Measurements from ENCODE around the gene PKMYT1. TPM values are rescaled to one million over a fixed set of nuclear protein-coding genes. Genes with fewer than 3 reads are reported as not detected.

Gene PKMYT1
- total and polyA plus RNA-seq, 9 of the 15 experiments (the other 6 are each of a cell fraction or from before 2014, with no cell fraction given): 8.7 to 201 (median 37.8) TPM

DNA sequence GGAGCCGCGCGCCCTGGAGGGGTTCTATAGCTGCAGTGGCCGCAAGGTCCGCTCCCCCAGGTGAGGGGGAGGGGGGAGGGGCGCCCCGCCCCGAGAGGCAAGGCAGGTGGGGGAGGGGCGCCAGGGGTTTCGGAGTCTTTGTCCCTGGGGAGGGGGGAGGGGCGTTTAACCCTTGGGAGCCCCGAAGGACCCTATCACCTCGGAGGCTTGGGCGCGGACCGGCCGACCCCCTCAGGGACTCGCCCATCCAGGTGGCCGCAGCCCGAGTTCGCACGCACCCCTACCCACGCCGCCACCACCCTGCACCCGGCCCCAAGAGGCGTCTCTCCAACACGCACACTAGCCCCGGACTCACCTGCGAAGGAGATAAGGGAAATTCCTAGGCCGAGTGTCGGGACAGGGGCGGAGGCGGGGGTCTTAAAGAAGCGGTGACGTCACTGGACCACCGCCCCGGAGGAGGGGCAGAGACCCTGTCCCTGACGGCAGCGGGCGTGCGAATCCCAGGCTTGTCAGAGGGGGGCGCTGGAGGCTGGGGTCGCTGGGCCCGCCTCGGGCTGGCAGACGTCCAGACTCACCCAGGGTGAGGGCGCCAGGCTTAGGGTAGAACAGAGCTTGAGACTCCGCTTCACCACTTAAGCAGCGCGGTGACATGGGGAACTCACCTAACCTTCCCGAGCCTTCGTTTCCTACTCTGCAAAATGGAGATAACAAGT is 37.7 kb upstream of the PKMYT1 start, which contains the start of gene CLDN6 (continued):
- TF ChIP-seq MYNN (IDR thresholded peaks at IDR 0.05): peak; percentile 41; the same call in 1 of the 2 replicates
- no peak for TF ChIP-seq MYNN (CRISPR knock-in tag; IDR thresholded peaks at IDR 0.05)
- TF ChIP-seq TEAD2 (tag; IDR thresholded peaks at IDR 0.05): no peak
- TF ChIP-seq CTBP1 (IDR thresholded peaks at IDR 0.05; ENCODE audit: borderline replicate concordance): 0 out of 2 replicates have a peak, but pooled peaks have one; percentile 19
- TF ChIP-seq, protein P1, sequence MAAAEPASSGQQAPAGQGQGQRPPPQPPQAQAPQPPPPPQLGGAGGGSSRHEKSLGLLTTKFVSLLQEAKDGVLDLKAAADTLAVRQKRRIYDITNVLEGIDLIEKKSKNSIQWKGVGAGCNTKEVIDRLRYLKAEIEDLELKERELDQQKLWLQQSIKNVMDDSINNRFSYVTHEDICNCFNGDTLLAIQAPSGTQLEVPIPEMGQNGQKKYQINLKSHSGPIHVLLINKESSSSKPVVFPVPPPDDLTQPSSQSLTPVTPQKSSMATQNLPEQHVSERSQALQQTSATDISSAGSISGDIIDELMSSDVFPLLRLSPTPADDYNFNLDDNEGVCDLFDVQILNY (CRISPR knock-in tag; IDR thresholded peaks at IDR 0.05): no peak
- TF ChIP-seq, protein P2, sequence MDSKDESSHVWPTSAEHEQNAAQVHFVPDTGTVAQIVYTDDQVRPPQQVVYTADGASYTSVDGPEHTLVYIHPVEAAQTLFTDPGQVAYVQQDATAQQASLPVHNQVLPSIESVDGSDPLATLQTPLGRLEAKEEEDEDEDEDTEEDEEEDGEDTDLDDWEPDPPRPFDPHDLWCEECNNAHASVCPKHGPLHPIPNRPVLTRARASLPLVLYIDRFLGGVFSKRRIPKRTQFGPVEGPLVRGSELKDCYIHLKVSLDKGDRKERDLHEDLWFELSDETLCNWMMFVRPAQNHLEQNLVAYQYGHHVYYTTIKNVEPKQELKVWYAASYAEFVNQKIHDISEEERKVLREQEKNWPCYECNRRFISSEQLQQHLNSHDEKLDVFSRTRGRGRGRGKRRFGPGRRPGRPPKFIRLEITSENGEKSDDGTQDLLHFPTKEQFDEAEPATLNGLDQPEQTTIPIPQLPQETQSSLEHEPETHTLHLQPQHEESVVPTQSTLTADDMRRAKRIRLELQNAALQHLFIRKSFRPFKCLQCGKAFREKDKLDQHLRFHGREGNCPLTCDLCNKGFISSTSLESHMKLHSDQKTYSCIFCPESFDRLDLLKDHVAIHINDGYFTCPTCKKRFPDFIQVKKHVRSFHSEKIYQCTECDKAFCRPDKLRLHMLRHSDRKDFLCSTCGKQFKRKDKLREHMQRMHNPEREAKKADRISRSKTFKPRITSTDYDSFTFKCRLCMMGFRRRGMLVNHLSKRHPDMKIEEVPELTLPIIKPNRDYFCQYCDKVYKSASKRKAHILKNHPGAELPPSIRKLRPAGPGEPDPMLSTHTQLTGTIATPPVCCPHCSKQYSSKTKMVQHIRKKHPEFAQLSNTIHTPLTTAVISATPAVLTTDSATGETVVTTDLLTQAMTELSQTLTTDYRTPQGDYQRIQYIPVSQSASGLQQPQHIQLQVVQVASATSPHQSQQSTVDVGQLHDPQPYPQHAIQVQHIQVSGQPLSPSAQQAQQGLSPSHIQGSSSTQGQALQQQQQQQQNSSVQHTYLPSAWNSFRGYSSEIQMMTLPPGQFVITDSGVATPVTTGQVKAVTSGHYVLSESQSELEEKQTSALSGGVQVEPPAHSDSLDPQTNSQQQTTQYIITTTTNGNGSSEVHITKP (IDR thresholded peaks at IDR 0.05; ENCODE audit: partially characterized antibody): no peak
- no peak for TF ChIP-seq DMBX1 (CRISPR knock-in tag; IDR thresholded peaks at IDR 0.05; ENCODE audit: borderline replicate concordance)
- TF ChIP-seq ARHGAP35 (IDR thresholded peaks at IDR 0.05; ENCODE audit: partially characterized antibody): no peak
- TF ChIP-seq, protein P3, sequence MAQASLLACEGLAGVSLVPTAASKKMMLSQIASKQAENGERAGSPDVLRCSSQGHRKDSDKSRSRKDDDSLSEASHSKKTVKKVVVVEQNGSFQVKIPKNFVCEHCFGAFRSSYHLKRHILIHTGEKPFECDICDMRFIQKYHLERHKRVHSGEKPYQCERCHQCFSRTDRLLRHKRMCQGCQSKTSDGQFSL (CRISPR knock-in tag; IDR thresholded peaks at IDR 0.05): no peak
- TF ChIP-seq, protein P3 (tag; IDR thresholded peaks at IDR 0.05): no peak
- no peak for TF ChIP-seq ILF3 (IDR thresholded peaks at IDR 0.05; ENCODE audit: borderline replicate concordance)
- TF ChIP-seq SAFB (IDR thresholded peaks at IDR 0.05; ENCODE audit: borderline replicate concordance, low read depth, low read length): no peak
- TF ChIP-seq GTF2E2 (tag; IDR thresholded peaks at IDR 0.05): no peak
- no peak for TF ChIP-seq SPI1 (IDR thresholded peaks at IDR 0.05; ENCODE audit: borderline replicate concordance, low read depth, low read length)
